HEK293T (cell line): ENCODE measurements around the gene AMER2.
"Not testable (repeated sequence)": the region's sequence is repeated elsewhere in the genome, so short reads cannot be mapped to it uniquely, and the experiment has no call there.

Experiments
- CTCF ChIA-PET: fragments of 350-600 bp; formaldehyde crosslinking; extraction: SDS; loops from one replicate; lab custom pipeline; 2021; ENCODE audit warnings: antibody characterized with exemption, inconsistent platforms; lab: Yijun Ruan, JAX
- POLR2A ChIA-PET: fragments of 350-600 bp; formaldehyde crosslinking; extraction: SDS; loops from one replicate; lab custom pipeline; 2020; ENCODE audit warnings: antibody characterized with exemption, inconsistent platforms; lab: Yijun Ruan, JAX
- DNase-seq: peaks from one replicate; pipeline ENCODE4 v3.0.0; 2012; ENCODE audit warnings: mixed read lengths; ENCODE audit errors: extremely low spot score
- ARNT ChIP-seq: fragments of 450-650 bp; IDR thresholded peaks from 2 replicates; pipeline ENCODE4 v1.6.1; 2017; ENCODE audit warnings: mild to moderate bottlenecking
- BHLHE40 ChIP-seq: fragments of 450-650 bp; IDR thresholded peaks from 2 replicates; pipeline ENCODE4 v1.6.1; 2016; ENCODE audit warnings: mild to moderate bottlenecking, moderate library complexity, borderline replicate concordance
- CTBP1 ChIP-seq: fragments of 450-650 bp; IDR thresholded peaks from 2 replicates; pipeline ENCODE4 v1.6.1; 2016; ENCODE audit warnings: borderline replicate concordance
- ELF4 ChIP-seq: fragments of 450-650 bp; IDR thresholded peaks from 2 replicates; pipeline ENCODE4 v1.6.1; 2017; ENCODE audit warnings: antibody characterized with exemption
- FOXA1 ChIP-seq: fragments of 450-650 bp; IDR thresholded peaks from 2 replicates; pipeline ENCODE4 v1.6.1; 2016; ENCODE audit warnings: mild to moderate bottlenecking
- FOXK2 ChIP-seq: fragments of 450-650 bp; IDR thresholded peaks from 2 replicates; pipeline ENCODE4 v1.6.1; 2016; ENCODE audit warnings: mild to moderate bottlenecking
- FOXM1 ChIP-seq: fragments of 450-650 bp; IDR thresholded peaks from 2 replicates; pipeline ENCODE4 v1.6.1; 2017; ENCODE audit warnings: mild to moderate bottlenecking, borderline replicate concordance
- HDGF ChIP-seq: fragments of 450-650 bp; IDR thresholded peaks from 2 replicates; pipeline ENCODE4 v1.6.1; 2017; ENCODE audit warnings: antibody characterized with exemption, borderline replicate concordance
- L3MBTL2 ChIP-seq: fragments of 450-650 bp; conservative IDR thresholded peaks from 2 replicates; pipeline ENCODE4 v1.6.1; 2016; ENCODE audit warnings: mild to moderate bottlenecking
- LEF1 ChIP-seq: fragments of 450-650 bp; IDR thresholded peaks from 2 replicates; pipeline ENCODE4 v1.6.1; 2017; ENCODE audit warnings: mild to moderate bottlenecking, borderline replicate concordance
- NFRKB ChIP-seq: fragments of 450-650 bp; IDR thresholded peaks from 2 replicates; pipeline ENCODE4 v1.6.1; 2016; ENCODE audit warnings: mild to moderate bottlenecking, moderate library complexity
- PKNOX1 ChIP-seq: fragments of 450-650 bp; IDR thresholded peaks from 2 replicates; pipeline ENCODE4 v1.6.1; 2016
- SP1 ChIP-seq: fragments of 450-650 bp; IDR thresholded peaks from 2 replicates; pipeline ENCODE4 v1.6.1; 2017
- SUZ12 ChIP-seq: fragments of 450-650 bp; IDR thresholded peaks from 2 replicates; pipeline ENCODE4 v1.6.1; 2016; ENCODE audit warnings: mild to moderate bottlenecking
- TARDBP ChIP-seq: fragments of 450-650 bp; IDR thresholded peaks from 2 replicates; pipeline ENCODE4 v1.6.1; 2016
- ZNF384 ChIP-seq: fragments of 450-650 bp; IDR thresholded peaks from 2 replicates; pipeline ENCODE4 v1.6.1; 2016

Gene AMER2

GRCh38 chr13:25169951-25170553 lies 2.0 kb downstream of the AMER2 start:
- CTCF ChIA-PET: interaction anchor here (0.6 kb wide), 1 partner anchor 525 kb away, joined by 4 read pairs; no protein-coding TSS in a partner anchor
- POLR2A ChIA-PET: no interaction called here
- TF ChIP-seq BHLHE40 (no peak), FOXK2 (no peak), TARDBP (no peak)
- DNase-seq: no peak

DNA sequence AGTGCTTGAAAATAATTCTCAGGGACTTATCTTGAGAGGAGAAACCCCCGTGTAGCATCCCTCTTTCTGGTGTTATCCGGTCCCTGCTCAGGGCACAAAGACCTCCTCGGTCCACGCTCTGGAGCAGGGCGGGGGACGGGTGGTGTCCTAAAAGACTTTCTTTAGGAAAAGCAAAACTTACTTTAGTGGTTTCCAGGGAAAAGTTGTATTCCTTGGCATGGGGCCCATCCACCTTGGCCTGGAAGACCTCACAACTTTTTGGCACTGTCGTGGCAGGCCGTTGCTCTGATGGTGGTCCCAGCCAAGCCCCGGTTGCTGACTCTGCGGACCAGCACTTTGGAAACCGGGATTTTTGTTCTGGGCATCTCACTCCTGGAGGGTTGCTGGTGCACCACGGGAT lies 2.7 kb downstream of the AMER2 start:
- DNase-seq: no peak
- POLR2A ChIA-PET: no interaction called here
- TF ChIP-seq BHLHE40: no peak
- TF ChIP-seq NFRKB: no peak
- TF ChIP-seq FOXK2: no peak
- TF ChIP-seq ZNF384: no peak
- TF ChIP-seq CTBP1: no peak
- CTCF ChIA-PET: interaction anchor here (0.6 kb wide), 1 partner anchor 524 kb away, joined by 4 read pairs; no protein-coding TSS in a partner anchor

DNA sequence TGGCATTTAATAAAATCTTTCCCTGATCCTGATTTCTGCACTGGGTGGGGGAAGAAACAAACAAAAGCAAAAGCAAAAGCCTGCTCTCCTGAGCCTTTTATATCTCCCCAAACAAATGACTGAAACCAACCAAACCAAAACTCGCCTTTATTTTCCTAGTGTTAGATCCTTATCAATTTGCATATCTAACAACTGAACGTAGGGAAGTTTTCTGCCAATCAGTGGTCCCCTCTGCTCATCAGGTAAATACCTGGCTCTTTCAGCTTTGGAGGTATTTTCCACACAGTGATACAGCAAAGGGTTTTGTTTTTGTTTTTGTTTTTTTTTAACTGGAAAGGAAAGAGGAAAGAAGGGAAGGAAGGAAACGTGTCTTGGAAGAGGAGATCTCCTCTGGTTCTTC lies 3.3 kb downstream of the AMER2 start:
- CTCF ChIA-PET: no interaction called here
- no peak for DNase-seq
- POLR2A ChIA-PET: no interaction called here
- TF ChIP-seq HDGF: no peak
- TF ChIP-seq SUZ12: no peak
- no peak for TF ChIP-seq CTBP1
- no peak for TF ChIP-seq NFRKB
- TF ChIP-seq PKNOX1: no peak
- TF ChIP-seq SP1: no peak
- no peak for TF ChIP-seq ZNF384
- no peak for TF ChIP-seq BHLHE40
- TF ChIP-seq FOXM1: no peak
- TF ChIP-seq TARDBP: no peak
- TF ChIP-seq LEF1: no peak
- TF ChIP-seq FOXK2: no peak

GRCh38 chr13:25167382-25168174 lies 4.5 kb downstream of the AMER2 start:
- no peak for TF ChIP-seq ARNT
- TF ChIP-seq CTBP1: no peak
- no peak for TF ChIP-seq SP1
- TF ChIP-seq FOXM1: no peak
- no peak for TF ChIP-seq FOXA1
- TF ChIP-seq HDGF: no peak
- TF ChIP-seq LEF1: no peak
- no peak for TF ChIP-seq PKNOX1
- no peak for TF ChIP-seq NFRKB
- TF ChIP-seq BHLHE40: no peak
- TF ChIP-seq ZNF384: no peak
- no peak for TF ChIP-seq SUZ12
- no peak for TF ChIP-seq L3MBTL2
- TF ChIP-seq TARDBP: no peak
- no peak for TF ChIP-seq ELF4
- no peak for TF ChIP-seq FOXK2
- no peak for DNase-seq
- ChIA-PET POLR2A (no interaction called here), CTCF (no interaction called here)

- DNase-seq: no peak
- POLR2A ChIA-PET: no interaction called here
- CTCF ChIA-PET: no interaction called here
- TF ChIP-seq CTBP1 (no peak), ARNT (no peak), TARDBP (no peak), SP1 (no peak), PKNOX1 (no peak), BHLHE40 (no peak), LEF1 (no peak), NFRKB (no peak), SUZ12 (no peak), L3MBTL2 (no peak), FOXM1 (no peak), ZNF384 (no peak), ELF4 (no peak), HDGF (no peak), FOXK2 (no peak), FOXA1 (no peak)
These were observed 5.8 kb downstream of the AMER2 start for GRCh38 chr13:25166306-25166705.

GRCh38 chr13:25165663-25166062 lies 6.4 kb downstream of the AMER2 start:
- DNase-seq: no peak
- CTCF ChIA-PET: no interaction called here
- POLR2A ChIA-PET: no interaction called here
- TF ChIP-seq FOXA1: no peak
- no peak for TF ChIP-seq SP1
- no peak for TF ChIP-seq L3MBTL2
- no peak for TF ChIP-seq TARDBP
- TF ChIP-seq SUZ12: no peak
- TF ChIP-seq NFRKB: no peak
- no peak for TF ChIP-seq FOXK2
- no peak for TF ChIP-seq CTBP1
- TF ChIP-seq PKNOX1: no peak
- no peak for TF ChIP-seq FOXM1
- TF ChIP-seq ELF4: no peak

- POLR2A ChIA-PET, CTCF ChIA-PET, DNase-seq: not testable (repeated sequence)
These were observed 6.9 kb downstream of the AMER2 start for GRCh38 chr13:25165163-25165562.
